HUES48 (cell line): Measurements from ENCODE around the gene PTPRG.
A peak's percentile ranks its signal among the peaks of the same experiment; 100 is the strongest.

Experiments
- H3K27ac ChIP-seq: one replicate; pipeline ENCODE4 v1.7.0; 2013; ENCODE audit warnings: low read depth, low read length, inconsistent platforms
- H3K27me3 ChIP-seq: 2 replicates; pipeline ENCODE4 v1.6.1; 2013; ENCODE audit warnings: mild to moderate bottlenecking, low read length; ENCODE audit not compliant: control insufficient read depth, insufficient read depth
- H3K36me3 ChIP-seq: 2 replicates; pipeline ENCODE4 v1.6.1; 2013; ENCODE audit warnings: low read length; ENCODE audit not compliant: control insufficient read depth, insufficient read depth
- H3K4me1 ChIP-seq: 2 replicates; pipeline ENCODE4 v1.6.1; 2013; ENCODE audit warnings: mild to moderate bottlenecking, low read length; ENCODE audit not compliant: control insufficient read depth, insufficient read depth
- H3K4me3 ChIP-seq: 2 replicates; pipeline ENCODE4 v1.5.1; 2013; ENCODE audit warnings: mild to moderate bottlenecking, low read depth, low read length
- H3K9ac ChIP-seq: 2 replicates; pipeline ENCODE4 v1.6.1; 2013; ENCODE audit warnings: mild to moderate bottlenecking, low read depth, low read length, moderate library complexity
- H3K9me3 ChIP-seq: 2 replicates; pipeline ENCODE4 v1.6.1; 2013; ENCODE audit warnings: low read length; ENCODE audit not compliant: control insufficient read depth, insufficient read depth

PTPRG gene

DNA sequence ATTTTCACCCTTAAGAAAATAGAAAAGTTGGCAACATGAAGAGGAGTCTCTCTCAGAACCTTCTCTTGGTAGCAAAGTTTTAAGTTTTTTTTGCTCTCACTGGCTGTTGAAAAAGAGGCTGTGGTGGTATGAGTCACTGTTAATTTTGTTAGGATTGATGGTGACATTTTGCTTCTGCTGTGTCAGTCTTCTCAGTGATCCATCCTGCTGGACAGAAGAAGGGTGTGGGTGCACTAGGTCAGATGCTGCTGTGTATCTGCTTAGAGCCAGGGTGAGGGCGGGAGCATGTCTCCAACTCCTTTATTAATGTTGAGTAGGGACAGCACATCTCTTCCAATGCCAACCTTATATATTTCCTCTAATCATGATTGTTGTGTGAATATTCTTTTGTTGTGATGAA lies 442.5 kb downstream of the PTPRG start:
- Histone ChIP-seq H3K27ac (no peak overlapping the region), H3K36me3 (peaks cover 18% of the 10 kb centered on the region), H3K27me3 (no peaks in the 10 kb centered on the region), H3K4me3 (no peak overlapping the region), H3K9ac (no peak overlapping the region), H3K4me1 (no peaks in the 10 kb centered on the region), H3K9me3 (no peaks in the 10 kb centered on the region)

DNA sequence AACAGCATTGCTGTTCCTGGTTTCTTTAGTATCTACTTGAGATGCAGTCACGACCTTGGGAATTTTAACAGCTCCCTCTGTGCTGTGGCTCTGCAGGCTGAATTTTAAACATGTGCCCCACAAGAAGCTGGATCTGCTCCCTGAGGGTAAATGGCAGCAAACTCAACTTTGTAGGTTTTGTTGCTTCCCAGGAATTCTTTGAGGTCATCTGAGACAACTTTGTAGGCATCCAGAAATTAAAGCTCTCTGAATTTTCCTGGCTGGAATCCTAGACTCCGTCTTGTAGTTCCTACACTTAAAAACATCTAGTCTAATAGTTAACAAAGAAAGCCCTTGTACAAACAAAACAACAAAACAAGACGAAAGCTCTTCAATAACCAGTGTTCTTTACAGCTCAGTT lies 445.7 kb downstream of the PTPRG start:
- H3K4me3 ChIP-seq: no peak overlapping the region
- peak overlapping the region; percentile 7 for H3K27ac ChIP-seq
- peaks cover 18% of the 10 kb centered on the region for H3K36me3 ChIP-seq
- no peaks in the 10 kb centered on the region for H3K9me3 ChIP-seq
- H3K27me3 ChIP-seq: no peaks in the 10 kb centered on the region
- no peak overlapping the region for H3K9ac ChIP-seq
- no peaks in the 10 kb centered on the region for H3K4me1 ChIP-seq

DNA sequence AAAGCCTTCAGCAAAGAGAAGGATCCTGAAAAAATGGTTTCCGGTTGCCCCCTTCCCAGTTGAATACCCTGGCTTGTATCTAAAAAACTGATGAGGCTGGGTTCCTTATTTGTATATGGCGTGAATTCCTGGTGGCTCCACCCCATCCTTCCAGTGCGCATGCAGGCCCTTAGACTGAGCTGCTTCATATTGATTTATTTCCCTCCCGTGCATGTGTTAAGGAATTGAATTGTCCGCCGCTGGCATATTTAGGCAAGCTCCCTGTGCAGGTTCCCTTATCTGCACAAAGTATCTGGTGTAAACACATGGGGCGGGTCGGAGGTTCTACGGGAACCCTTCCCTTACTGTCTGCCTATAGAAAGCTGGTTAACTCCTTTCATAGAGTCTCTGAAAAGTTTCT lies 449.6 kb downstream of the PTPRG start:
- H3K27ac ChIP-seq: no peak overlapping the region
- no peaks in the 10 kb centered on the region; the same call in 1 of the 2 replicates for H3K36me3 ChIP-seq
- H3K4me3 ChIP-seq: no peak overlapping the region
- no peak overlapping the region for H3K9ac ChIP-seq
- H3K4me1 ChIP-seq: no peaks in the 10 kb centered on the region
- no peaks in the 10 kb centered on the region for H3K9me3 ChIP-seq
- no peaks in the 10 kb centered on the region for H3K27me3 ChIP-seq

DNA sequence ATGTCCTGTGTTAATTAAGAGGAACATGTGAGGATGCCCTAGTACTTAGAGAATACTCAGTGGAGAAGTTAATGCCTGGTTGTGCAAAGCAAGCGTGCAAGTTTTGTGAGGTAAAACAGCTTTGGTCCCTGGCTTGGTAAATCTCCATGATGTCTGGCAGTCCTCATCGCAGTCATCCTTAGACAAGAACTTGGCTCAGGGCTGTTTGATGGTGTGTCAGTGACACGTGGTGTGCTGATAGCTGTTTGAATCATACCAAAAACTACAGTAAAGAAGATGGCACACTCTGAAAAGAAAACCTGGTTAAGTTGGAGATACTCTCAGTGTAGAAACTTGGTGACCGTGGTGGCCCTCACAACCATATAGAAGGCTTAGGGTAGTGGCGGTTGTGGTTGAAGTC lies 450.3 kb downstream of the PTPRG start:
- Histone ChIP-seq H3K9me3 (no peaks in the 10 kb centered on the region), H3K4me3 (no peak overlapping the region), H3K27me3 (no peaks in the 10 kb centered on the region), H3K9ac (no peak overlapping the region), H3K36me3 (no peaks in the 10 kb centered on the region; the same call in 1 of the 2 replicates), H3K27ac (no peak overlapping the region), H3K4me1 (no peaks in the 10 kb centered on the region)

DNA sequence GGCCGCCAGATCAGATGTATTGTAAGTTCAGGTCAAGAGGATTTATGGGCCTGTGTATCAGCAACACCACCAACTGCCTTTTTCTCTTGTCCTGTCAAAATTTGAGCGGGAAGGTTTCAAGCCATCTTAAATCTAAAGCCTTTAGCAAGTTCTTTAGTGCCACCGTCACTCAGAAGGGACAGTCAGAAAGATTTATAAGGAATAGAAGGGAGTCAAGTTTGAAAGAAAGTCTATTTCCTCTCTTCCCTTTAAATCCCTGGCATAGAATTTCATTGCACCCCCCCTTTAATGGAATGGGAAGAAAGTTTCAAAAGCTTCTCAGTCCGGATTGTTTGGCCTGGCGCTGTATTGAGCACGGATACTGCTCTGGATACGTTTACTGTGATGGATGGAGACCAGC lies 452.6 kb downstream of the PTPRG start:
- no peak overlapping the region for H3K4me3 ChIP-seq
- H3K9me3 ChIP-seq: no peaks in the 10 kb centered on the region
- H3K36me3 ChIP-seq: no peaks in the 10 kb centered on the region; the same call in 1 of the 2 replicates
- no peaks in the 10 kb centered on the region for H3K4me1 ChIP-seq
- H3K27me3 ChIP-seq: no peaks in the 10 kb centered on the region
- no peak overlapping the region for H3K9ac ChIP-seq
- H3K27ac ChIP-seq: no peak overlapping the region

DNA sequence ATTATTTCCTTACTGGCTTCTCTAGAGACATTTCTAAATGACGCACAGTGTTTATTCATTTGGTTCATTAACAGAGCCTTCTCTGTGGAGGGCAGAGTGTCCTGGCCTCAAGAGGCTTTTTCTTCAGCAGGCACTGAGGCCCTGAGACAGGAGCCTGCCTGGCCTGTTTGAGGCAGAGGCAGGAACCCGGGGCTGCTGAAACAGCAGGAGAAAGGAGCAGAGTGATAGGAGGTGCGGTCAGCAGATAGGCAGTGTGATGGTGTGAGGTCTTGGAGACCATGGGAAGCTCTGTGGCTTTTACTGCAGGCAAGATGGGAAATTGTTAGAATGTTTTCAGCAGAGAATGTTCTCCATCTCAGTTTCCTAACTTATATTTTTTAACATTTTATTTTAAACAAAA lies 453.7 kb downstream of the PTPRG start:
- H3K27me3 ChIP-seq: no peaks in the 10 kb centered on the region

DNA sequence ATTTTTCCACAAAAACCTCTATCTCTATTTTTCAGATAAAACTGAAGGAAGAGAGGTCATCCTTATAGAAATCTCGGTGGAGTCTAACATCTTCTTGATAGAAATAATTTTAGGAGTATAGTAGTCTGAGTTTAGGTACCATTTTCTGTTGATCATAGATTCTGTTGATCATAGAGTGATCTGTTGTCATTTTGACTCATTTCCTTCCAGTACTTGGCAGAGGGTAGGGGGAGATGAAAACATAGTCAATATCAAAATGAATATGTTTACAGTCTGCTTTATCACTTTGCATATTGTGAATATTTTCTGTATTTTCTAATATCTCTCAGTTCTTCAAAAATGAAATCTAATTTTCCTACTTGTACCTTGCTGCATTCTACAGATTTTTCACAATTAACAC lies 458.5 kb downstream of the PTPRG start:
- no peak overlapping the region for H3K27ac ChIP-seq
- H3K4me3 ChIP-seq: no peak overlapping the region
- H3K27me3 ChIP-seq: no peaks in the 10 kb centered on the region
- H3K36me3 ChIP-seq: no peaks in the 10 kb centered on the region
- peaks cover 18% of the 10 kb centered on the region for H3K4me1 ChIP-seq
- H3K9ac ChIP-seq: no peak overlapping the region
- no peaks in the 10 kb centered on the region for H3K9me3 ChIP-seq

More for the DNA sequence above, 453.7 kb downstream of the PTPRG start:
- no peaks in the 10 kb centered on the region for H3K36me3 ChIP-seq
- no peaks in the 10 kb centered on the region for H3K9me3 ChIP-seq
- H3K4me3 ChIP-seq: no peak overlapping the region
- no peaks in the 10 kb centered on the region for H3K4me1 ChIP-seq
- H3K9ac ChIP-seq: no peak overlapping the region
- no peak overlapping the region for H3K27ac ChIP-seq

DNA sequence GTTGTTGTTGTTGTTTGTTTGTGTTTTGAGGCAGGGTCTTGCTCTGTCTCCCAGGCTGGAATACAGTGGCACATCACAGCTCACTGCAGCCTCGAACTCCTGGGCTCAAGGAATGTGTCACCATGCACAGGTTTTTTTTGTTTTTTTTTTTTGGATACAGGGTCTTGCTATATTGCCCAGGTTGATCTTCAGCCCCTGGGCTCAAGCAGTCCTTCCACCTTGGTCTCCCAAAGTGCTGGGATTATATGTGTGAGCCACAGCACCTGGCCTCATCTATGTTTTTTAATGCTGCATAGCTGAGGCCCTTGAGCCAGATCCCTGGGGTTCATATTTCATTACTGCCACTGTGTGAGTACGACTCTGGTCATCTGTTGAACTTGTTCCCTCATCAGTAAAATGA lies 459.3 kb downstream of the PTPRG start:
- Histone ChIP-seq H3K27me3 (no peaks in the 10 kb centered on the region), H3K4me3 (no peak overlapping the region), H3K9me3 (no peaks in the 10 kb centered on the region), H3K4me1 (peaks cover 18% of the 10 kb centered on the region), H3K9ac (no peak overlapping the region), H3K27ac (no peak overlapping the region), H3K36me3 (no peaks in the 10 kb centered on the region)

DNA sequence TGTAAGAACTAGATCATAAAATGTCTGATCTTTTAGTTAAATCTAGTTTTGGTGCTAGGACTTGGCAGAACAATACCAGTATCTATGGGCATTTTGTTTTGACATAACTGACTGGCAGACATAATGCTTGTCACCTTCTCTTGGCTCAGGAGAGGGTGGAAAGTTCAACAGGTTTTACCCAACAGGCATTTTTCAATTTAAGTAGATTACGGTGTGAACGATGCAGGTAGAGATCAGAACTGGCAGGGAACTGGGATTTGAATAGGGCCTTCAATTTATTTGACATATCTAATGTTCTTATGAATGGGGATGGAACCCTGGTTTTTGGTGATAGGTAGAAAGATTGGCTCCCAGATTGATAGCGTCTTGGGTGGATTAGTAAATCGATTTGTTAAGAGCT lies 460.9 kb downstream of the PTPRG start:
- H3K9ac ChIP-seq: no peak overlapping the region
- peaks cover 23% of the 10 kb centered on the region for H3K4me1 ChIP-seq
- no peak overlapping the region for H3K4me3 ChIP-seq
- no peaks in the 10 kb centered on the region for H3K36me3 ChIP-seq
- H3K27ac ChIP-seq: no peak overlapping the region
- no peaks in the 10 kb centered on the region for H3K27me3 ChIP-seq
- no peaks in the 10 kb centered on the region for H3K9me3 ChIP-seq

DNA sequence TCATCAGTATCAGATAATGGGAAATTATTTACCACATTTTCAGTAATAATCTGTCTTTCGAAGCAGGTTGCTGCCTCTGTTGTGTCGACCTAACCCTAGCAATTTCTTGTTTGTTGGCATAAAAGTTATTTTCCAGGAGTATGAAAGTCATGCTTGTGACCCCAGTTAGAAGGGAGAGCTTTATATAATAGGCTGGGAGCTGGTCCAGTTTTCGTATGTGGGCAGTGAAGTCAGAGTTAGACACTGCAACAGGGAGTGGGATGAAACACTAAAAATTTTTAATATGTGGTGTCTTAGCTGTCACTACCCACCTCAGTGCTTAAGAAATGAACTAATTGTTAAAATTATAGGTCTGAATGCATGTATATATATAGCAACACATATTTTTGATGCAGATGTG lies 463.5 kb downstream of the PTPRG start:
- Histone ChIP-seq H3K27me3 (no peaks in the 10 kb centered on the region), H3K9me3 (no peaks in the 10 kb centered on the region), H3K36me3 (no peaks in the 10 kb centered on the region), H3K4me3 (no peak overlapping the region), H3K4me1 (peaks cover 23% of the 10 kb centered on the region), H3K27ac (no peak overlapping the region), H3K9ac (no peak overlapping the region)

DNA sequence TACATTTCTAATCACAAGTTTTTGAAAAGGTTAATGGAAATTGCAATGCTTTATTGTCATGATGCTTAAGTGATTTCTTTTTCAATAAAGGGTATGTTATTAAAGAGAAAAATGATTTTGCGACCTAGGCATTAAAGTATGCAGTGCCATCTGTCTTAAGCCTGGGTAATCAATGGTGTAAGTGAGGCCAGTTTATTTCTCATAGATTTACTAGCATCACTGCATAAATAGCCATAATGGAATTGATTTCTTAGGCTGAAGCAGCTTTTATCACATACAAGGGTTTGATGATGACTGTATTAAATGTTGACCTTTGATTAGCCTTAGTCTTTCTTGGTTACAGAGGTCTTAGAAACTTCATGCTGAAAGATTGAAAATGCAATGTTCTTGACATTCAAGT lies 464.5 kb downstream of the PTPRG start:
- no peaks in the 10 kb centered on the region for H3K27me3 ChIP-seq
- peaks cover 23% of the 10 kb centered on the region for H3K4me1 ChIP-seq
- H3K27ac ChIP-seq: no peak overlapping the region
- H3K9me3 ChIP-seq: no peaks in the 10 kb centered on the region
- H3K4me3 ChIP-seq: no peak overlapping the region
- H3K9ac ChIP-seq: no peak overlapping the region
- H3K36me3 ChIP-seq: no peaks in the 10 kb centered on the region

DNA sequence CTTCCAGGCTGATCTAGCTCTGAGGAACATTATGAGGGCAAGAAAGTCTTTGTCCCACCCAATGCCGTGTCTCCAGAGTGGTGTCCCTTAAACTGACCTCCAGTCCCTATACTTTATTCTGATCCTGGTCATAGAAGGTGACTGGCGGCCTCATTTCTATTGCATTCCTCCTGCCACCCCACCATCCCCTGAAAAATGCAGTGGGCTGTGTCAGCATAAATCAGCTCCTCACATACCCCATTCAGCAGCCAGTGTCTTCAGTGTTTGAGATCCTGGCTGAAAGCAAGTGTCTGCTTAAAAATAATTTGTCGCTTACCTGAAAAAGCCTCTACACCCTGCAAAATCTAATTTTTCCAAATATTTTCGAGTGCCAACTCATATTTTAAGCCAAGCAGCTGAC lies 465.9 kb downstream of the PTPRG start:
- H3K4me1 ChIP-seq: peaks cover 17% of the 10 kb centered on the region
- no peaks in the 10 kb centered on the region for H3K9me3 ChIP-seq
- H3K36me3 ChIP-seq: no peaks in the 10 kb centered on the region
- no peak overlapping the region for H3K4me3 ChIP-seq
- no peak overlapping the region for H3K27ac ChIP-seq
- no peaks in the 10 kb centered on the region for H3K27me3 ChIP-seq
- no peak overlapping the region for H3K9ac ChIP-seq
